ENCODE measurements around the gene PTPRE. TPM values are rescaled to one million over a fixed set of nuclear protein-coding genes. Genes with fewer than 3 reads are reported as not detected.

The PTPRE gene
- total and polyA plus RNA-seq, 10 of the 15 experiments (the other 5 are each of a cell fraction or from before 2014, with no cell fraction given): 2.9 to 7.6 (median 5.8) TPM

GRCh38 chr10:127990846-127991542 lies 84.1 kb downstream of the PTPRE start (continued):
- TF ChIP-seq CHD1 (IDR thresholded peaks at IDR 0.05; ENCODE audit: low read depth, low read length): no peak
- TF ChIP-seq PML (IDR thresholded peaks at IDR 0.05; ENCODE audit: low read length): no peak
- TF ChIP-seq SKIL (IDR thresholded peaks at IDR 0.05; ENCODE audit: low read depth, poor library complexity, severe bottlenecking): no peak
- TF ChIP-seq EP300 (IDR thresholded peaks at IDR 0.05; ENCODE audit: borderline replicate concordance in 1 of 2, control insufficient read depth in 1 of 2, low read depth in 2 of 2, low read length in 2 of 2): no peak
- TF ChIP-seq PKNOX1 (IDR thresholded peaks at IDR 0.05): no peak
- no peak for TF ChIP-seq STAT3 (IDR thresholded peaks at IDR 0.05; ENCODE audit: low read depth, low read length)
- TF ChIP-seq MXI1 (IDR thresholded peaks at IDR 0.05; ENCODE audit: low read depth, low read length): no peak
- no peak for TF ChIP-seq MYC (IDR thresholded peaks at IDR 0.05; ENCODE audit: insufficient read depth, insufficient read length, insufficient replicate concordance, low read length, severe bottlenecking)
- no peak for TF ChIP-seq KLF5 (IDR thresholded peaks at IDR 0.05; ENCODE audit: partially characterized antibody)
